Kidney (tissue), 14 donors: Measurements from ENCODE around the gene B4GALT2. TPM values are rescaled to one million over a fixed set of nuclear protein-coding genes. Genes with fewer than 3 reads are reported as not detected.

Source experiments
- DNase-seq, 5 donors: peaks; one replicate each; pipeline ENCODE4 v3.0.0-alpha.2; 2013 to 2020
- FAIRE-seq: peaks from 2 replicates; lab custom pipeline; 2012; peaks lifted over from hg19 to GRCh38; lab: Jason Lieb, UNC
- H3K27ac ChIP-seq, 2 donors: one replicate each; pipeline ENCODE4 v1.7.0; 2013; ENCODE audit warnings: low read depth in 2 of 2, low read length in 2 of 2, inconsistent platforms in 1 of 2
- H3K27me3 ChIP-seq: one replicate; pipeline ENCODE4 v1.7.1; 2013; ENCODE audit warnings: low read length, inconsistent platforms; ENCODE audit not compliant: control insufficient read depth, insufficient read depth
- H3K36me3 ChIP-seq, 3 donors: one replicate each; pipeline versions ENCODE4 v1.7.0 to v1.7.1; 2013; ENCODE audit warnings: low read length in 3 of 3, control low read depth in 1 of 3, inconsistent platforms in 1 of 3; ENCODE audit not compliant: insufficient read depth in 3 of 3, control insufficient read depth in 2 of 3
- H3K4me1 ChIP-seq, 3 donors: one replicate each; pipeline versions ENCODE4 v1.7.0 to v1.7.1; 2013; ENCODE audit warnings: low read length in 3 of 3, inconsistent platforms in 1 of 3, low read depth in 1 of 3; ENCODE audit not compliant: control insufficient read depth in 2 of 3, insufficient read depth in 2 of 3
- H3K4me3 ChIP-seq, 3 donors: one replicate each; pipeline versions ENCODE4 v1.7.0 to v1.8.1; 2013; ENCODE audit warnings: low read length in 3 of 3, control low read depth in 1 of 3, inconsistent platforms in 1 of 3
- H3K9ac ChIP-seq, 3 donors: one replicate each; pipeline versions ENCODE4 v1.7.0 to v1.7.1; 2013; ENCODE audit warnings: low read length in 3 of 3, control low read depth in 1 of 3, inconsistent platforms in 1 of 3
- H3K9me3 ChIP-seq, 3 donors: one replicate each; pipeline versions ENCODE4 v1.7.0 to v1.7.1; 2013; ENCODE audit warnings: low read length in 3 of 3, control low read depth in 1 of 3, inconsistent platforms in 1 of 3; ENCODE audit not compliant: control insufficient read depth in 2 of 3, insufficient read depth in 1 of 3
- intact Hi-C: fragments of 100-400 bp; cut with DNase I; formaldehyde crosslinking; loops from one replicate; pipeline ENCODE4 v1.11.1; 2022
- polyA plus RNA-seq: library from polyadenylated mRNA; stranded (reverse); fragments of 350-450 nt; fragmentation: Illumina TruSeq; extraction: RNeasy Lipid Tissue Mini Kit (QIAGEN cat#74804); gene quantifications from one replicate; pipeline ENCODE4 v1.2.3, GENCODE V29; 2014; ENCODE audit warnings: low read depth, low replicate concordance; ENCODE audit not compliant: insufficient read depth
- total RNA-seq: library from RNA; stranded (reverse); fragmentation: NEBNext Ultra II Directional; extraction: Animal tissue kit (Norgen Biotek cat#: 25700); gene quantifications from one replicate; pipeline ENCODE4 v1.2.1, GENCODE V29; 2021
- TF ChIP-seq, protein P1 (sequence below): IDR thresholded peaks from 3 replicates; pipeline ENCODE4 v1.5.1; 2012; ENCODE audit warnings: mild to moderate bottlenecking, moderate library complexity, borderline replicate concordance; ENCODE audit not compliant: insufficient read depth; ENCODE audit errors: extremely low read depth
- donor health status: control.
- donor health status: control.
- donor health status: control.
- donor health status: control.
- donor health status: control.
- donor health status: DM: yes; HTN: yes; CAD: no.
- donor health status: Normal renal cell carcinoma (clear cell type).

Gene B4GALT2
- total and polyA plus RNA-seq, 2 donors from 2014 or later: 25.1 to 32.5 TPM

DNA sequence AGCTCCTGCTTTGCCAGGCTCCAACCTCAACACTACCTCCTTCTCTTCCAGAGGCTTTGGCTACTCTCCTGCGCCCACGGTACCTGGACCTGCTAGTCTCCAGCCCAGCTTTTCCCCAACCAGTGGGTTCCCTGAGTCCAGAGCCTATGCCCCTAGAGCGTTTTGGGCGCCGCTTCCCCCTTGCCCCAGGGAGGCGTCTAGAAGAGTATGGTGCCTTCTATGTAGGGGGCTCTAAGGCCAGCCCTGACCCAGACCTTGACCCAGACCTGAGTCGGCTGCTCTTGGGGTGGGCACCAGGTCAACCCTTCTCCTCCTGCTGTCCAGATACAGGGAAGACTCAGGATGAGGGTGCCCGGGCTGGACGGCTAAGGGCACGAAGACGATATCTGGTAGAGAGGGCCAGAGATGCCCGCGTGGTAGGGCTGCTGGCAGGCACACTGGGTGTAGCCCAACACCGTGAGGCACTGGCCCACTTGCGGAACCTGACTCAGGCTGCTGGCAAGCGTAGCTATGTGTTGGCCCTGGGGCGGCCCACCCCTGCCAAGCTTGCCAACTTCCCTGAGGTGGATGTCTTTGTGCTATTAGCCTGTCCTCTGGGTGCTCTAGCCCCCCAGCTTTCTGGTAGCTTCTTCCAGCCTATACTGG lies 7.6 kb upstream of the B4GALT2 start:
- H3K4me3 ChIP-seq: no peak overlapping the region
- no peak for FAIRE-seq
- TF ChIP-seq, protein P1, sequence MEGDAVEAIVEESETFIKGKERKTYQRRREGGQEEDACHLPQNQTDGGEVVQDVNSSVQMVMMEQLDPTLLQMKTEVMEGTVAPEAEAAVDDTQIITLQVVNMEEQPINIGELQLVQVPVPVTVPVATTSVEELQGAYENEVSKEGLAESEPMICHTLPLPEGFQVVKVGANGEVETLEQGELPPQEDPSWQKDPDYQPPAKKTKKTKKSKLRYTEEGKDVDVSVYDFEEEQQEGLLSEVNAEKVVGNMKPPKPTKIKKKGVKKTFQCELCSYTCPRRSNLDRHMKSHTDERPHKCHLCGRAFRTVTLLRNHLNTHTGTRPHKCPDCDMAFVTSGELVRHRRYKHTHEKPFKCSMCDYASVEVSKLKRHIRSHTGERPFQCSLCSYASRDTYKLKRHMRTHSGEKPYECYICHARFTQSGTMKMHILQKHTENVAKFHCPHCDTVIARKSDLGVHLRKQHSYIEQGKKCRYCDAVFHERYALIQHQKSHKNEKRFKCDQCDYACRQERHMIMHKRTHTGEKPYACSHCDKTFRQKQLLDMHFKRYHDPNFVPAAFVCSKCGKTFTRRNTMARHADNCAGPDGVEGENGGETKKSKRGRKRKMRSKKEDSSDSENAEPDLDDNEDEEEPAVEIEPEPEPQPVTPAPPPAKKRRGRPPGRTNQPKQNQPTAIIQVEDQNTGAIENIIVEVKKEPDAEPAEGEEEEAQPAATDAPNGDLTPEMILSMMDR: no peak

DNA sequence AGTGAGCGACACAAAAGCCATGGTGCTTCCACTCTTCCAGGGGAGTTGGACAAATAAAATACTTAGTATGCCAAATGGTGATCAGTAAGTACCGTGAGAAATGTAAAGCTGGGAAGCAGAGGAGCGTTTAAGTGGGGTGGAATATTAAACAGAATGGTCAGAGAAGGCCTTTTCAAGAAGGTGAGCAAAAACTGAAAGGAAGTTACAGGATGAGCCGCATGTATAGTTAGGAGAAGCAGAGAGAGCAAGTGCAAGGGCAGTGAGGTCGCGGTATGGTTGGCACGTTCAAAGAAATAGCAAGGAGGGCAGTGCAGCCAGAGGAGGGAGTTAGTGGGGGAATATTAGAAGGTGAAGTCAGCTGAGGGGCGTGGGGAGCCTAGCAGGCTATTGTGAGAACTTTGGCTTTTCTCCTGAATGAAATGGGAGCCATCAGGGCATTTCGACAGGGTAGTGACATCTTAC lies 5.0 kb upstream of the B4GALT2 start:
- Histone ChIP-seq H3K4me3 (peak overlapping the region; percentile 64 to 81 (median 73)), H3K4me1 (peaks cover 0 to 44% (median 8%) of the 10 kb centered on the region in 3 donors), H3K27ac (peak overlapping the region; percentile 97), H3K36me3 (peaks cover 4 to 26% (median 5%) of the 10 kb centered on the region in 3 donors), H3K9me3 (no peaks in the 10 kb centered on the region), H3K9ac (peak overlapping the region; percentile 40 to 85 (median 77)), H3K27me3 (no peaks in the 10 kb centered on the region)
- no peak for FAIRE-seq
- intact Hi-C loops: no loop called here
- TF ChIP-seq, protein P1: no peak
- DNase-seq: no peak

More for the DNA sequence above, 7.6 kb upstream of the B4GALT2 start:
- no peak overlapping the region for H3K27ac ChIP-seq
- H3K36me3 ChIP-seq: peaks cover 0 to 12% (median 6%) of the 10 kb centered on the region in 3 donors
- H3K27me3 ChIP-seq: no peaks in the 10 kb centered on the region
- H3K9ac ChIP-seq: no peak overlapping the region
- intact Hi-C loops: no loop called here
- no peak for DNase-seq
- peaks cover 0 to 31% (median 8%) of the 10 kb centered on the region in 3 donors for H3K4me1 ChIP-seq
- H3K9me3 ChIP-seq: no peaks in the 10 kb centered on the region

DNA sequence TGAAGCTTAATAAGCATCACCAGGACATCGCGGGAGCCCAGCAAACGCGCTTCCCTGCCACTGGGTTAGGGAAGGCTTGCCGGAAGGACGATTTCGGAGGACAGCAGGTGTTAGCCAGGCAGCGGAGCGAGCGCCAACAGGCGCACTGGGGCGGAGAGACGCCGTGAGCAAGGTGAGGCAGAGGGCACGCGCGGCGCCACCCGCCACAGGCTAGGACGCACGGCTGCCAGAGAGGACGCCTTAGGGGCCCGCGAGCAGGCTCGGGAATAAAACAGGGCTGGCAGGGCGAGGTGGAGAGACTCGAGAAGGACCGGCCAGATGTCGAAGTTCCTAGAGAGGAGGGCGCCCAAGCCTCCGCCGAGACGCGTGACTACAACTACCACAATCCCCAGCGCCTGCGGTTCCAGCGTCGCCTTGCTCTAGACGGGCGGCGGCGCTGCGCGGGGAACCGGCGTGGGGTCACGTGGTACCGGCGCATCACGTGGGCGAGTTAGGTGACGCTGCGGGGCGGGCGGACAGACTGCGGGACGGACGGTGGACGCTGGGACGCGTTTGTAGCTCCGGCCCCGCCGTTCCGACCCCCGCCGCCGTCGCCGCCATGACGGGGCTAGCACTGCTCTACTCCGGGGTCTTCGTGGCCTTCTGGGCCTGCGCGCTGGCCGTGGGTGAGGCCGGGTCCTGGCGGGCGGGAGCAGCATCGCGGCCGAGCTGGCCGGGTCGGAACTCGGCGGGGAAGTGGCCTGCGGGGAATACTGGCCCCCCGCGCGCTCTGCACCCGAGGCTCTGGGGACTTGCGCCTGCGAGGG lies 4.4 kb upstream of the B4GALT2 start, which contains the start of gene ATP6V0B:
ATP6V0B (plus strand) TSS at position 518 of the 806 bp plus-strand sequence; CDS start at position 599, 81 bp downstream.
- Histone ChIP-seq H3K4me3 (peak within 1 kb of the TSS; percentile 64 to 81 (median 73)), H3K27ac (peak within 1 kb of the TSS; percentile 97), H3K9me3 (no peaks in the 10 kb centered on the region), H3K9ac (peak within 1 kb of the TSS; percentile 53 to 88 (median 85)), H3K27me3 (no peaks in the 10 kb centered on the region), H3K4me1 (peaks cover 0 to 44% (median 8%) of the 10 kb centered on the region in 3 donors), H3K36me3 (peaks cover 4 to 26% (median 5%) of the 10 kb centered on the region in 3 donors)
- no peak for FAIRE-seq
- TF ChIP-seq, protein P1: peak; percentile 27
- DNase-seq: peak; percentile 95 to 99 (median 96)
- intact Hi-C loops: no loop called here
